Measurements from ENCODE around the gene HSPA12B. TPM values are rescaled to one million over a fixed set of nuclear protein-coding genes. Genes with fewer than 3 reads are reported as not detected.
"Not testable (repeated sequence)": the region's sequence is repeated elsewhere in the genome, so short reads cannot be mapped to it uniquely, and the experiment has no call there.

The HSPA12B gene
- polyA plus RNA-seq, 4 donors: 13.3 to 19.0 (median 14.6) TPM

GRCh38 chr20:3785240-3786125 is 53.0 kb downstream of the HSPA12B start:
- no peak for DNase-seq (ENCODE audit: low read depth in 4 of 4, low spot score in 3 of 4)

DNA sequence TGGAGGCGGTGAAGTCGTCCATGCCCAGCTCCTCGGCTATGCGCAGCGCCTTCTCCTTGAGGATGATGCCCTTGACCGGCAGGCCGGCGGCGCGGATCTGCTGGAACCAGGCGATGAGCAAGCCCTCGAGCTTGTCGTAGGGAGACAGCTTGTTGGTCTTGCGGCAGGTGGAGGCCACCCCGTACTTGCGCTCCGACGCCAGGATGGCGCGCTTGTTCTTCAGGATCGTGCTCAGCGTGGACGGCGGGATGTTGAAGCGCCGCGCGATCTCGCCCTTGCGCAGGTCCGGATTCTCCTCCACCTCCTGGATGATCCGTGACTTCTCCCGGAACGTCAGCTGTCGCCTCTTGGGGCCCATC is 53.6 kb downstream of the HSPA12B start:
- no peak for DNase-seq (ENCODE audit: low read depth in 4 of 4, low spot score in 3 of 4)

- DNase-seq (ENCODE audit: low read depth in 4 of 4, low spot score in 3 of 4): peak in 1 of 4 donors; percentile 73
Observed at GRCh38 chr20:3786665-3787323, 54.3 kb downstream of the HSPA12B start, which contains the start of gene CENPB. TSS of gene CENPB (minus strand) at chr20:3786740. CDS start at chr20:3786483, 257 bp downstream.

DNA sequence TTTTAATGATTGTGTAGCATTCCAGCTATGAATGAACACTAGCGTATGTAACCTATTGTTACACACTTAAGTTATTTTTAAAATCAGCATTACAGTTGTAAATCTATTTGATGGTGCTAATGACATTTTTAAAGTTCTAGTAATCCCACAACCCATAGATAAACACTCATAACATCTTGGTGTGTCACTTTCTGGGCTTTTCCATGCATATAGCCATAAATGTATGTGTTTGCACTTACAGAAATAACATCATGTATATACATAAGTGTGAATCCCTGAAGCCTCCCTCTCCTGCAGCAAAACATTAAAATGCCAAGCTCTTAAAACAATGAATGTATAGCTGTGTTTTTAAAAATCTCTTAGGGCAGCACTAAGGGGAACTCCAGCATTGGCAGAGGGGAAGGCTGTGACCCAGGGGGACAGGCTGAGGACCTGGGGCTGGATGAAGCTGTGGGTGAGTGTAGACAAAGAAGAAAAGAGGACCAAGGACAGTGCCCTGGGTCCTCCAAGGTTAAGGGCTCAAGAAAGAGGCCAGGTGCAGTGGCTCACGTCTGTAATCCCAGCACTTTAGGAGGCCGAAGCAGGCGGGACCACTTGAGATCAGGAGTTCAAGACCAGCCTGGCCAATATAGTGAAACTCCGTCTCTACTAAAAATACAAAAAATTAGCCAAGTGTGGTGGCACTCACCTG is 55.0 kb downstream of the HSPA12B start:
- no peak for DNase-seq (ENCODE audit: low read depth in 4 of 4, low spot score in 3 of 4)

DNA sequence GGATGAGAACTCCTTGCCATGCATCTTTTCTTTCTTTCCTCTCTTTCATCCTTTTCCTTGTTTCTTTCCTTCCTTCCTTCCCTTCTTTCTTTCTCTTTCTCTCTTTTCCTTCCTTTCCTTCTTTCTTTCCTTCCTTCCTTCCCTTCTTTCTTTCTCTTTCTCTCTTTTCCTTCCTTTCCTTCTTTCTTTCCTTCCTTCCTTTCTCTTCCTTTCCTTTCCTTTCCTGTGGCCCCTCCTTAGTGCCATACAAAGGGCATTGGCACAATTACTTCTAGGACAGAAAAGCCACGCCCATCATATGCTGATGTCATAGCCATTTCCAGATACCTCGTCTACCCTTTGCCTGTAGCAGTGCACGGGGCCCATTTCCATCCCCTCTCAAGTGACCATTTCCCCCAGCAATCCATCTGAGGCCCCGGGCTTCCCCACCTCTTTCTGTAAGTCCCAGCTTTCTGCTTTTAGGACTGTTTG is 56.2 kb downstream of the HSPA12B start:
- no peak for DNase-seq (ENCODE audit: low read depth in 4 of 4, low spot score in 3 of 4)

DNA sequence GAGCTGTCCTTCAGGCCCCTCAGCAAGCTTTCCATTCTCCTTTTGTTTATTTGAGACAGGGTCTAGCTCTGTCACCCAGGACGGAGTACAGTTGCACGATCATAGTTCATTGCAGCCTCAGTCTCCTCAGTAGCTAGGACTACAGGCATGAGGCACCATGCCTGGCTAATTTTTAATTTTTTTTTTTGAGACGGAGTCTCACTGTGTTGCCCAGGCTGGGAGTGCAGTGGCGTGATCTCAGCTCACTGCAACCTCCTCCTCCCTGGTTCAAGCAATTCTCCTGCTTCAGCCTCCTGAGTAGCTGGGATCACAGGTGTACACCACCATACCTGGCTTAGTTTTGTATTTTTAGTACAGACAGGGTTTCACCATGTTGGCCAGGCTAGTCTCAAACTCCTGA is 56.7 kb downstream of the HSPA12B start:
- not testable (repeated sequence) for DNase-seq (ENCODE audit: low read depth in 4 of 4, low spot score in 3 of 4)

- not testable (repeated sequence) for DNase-seq (ENCODE audit: low read depth in 4 of 4, low spot score in 3 of 4)
Observed at GRCh38 chr20:3794168-3794567, 61.7 kb downstream of the HSPA12B start.

- DNase-seq (ENCODE audit: low read depth in 4 of 4, low spot score in 3 of 4): no peak
Observed at GRCh38 chr20:3794701-3795420, 62.4 kb downstream of the HSPA12B start.

DNA sequence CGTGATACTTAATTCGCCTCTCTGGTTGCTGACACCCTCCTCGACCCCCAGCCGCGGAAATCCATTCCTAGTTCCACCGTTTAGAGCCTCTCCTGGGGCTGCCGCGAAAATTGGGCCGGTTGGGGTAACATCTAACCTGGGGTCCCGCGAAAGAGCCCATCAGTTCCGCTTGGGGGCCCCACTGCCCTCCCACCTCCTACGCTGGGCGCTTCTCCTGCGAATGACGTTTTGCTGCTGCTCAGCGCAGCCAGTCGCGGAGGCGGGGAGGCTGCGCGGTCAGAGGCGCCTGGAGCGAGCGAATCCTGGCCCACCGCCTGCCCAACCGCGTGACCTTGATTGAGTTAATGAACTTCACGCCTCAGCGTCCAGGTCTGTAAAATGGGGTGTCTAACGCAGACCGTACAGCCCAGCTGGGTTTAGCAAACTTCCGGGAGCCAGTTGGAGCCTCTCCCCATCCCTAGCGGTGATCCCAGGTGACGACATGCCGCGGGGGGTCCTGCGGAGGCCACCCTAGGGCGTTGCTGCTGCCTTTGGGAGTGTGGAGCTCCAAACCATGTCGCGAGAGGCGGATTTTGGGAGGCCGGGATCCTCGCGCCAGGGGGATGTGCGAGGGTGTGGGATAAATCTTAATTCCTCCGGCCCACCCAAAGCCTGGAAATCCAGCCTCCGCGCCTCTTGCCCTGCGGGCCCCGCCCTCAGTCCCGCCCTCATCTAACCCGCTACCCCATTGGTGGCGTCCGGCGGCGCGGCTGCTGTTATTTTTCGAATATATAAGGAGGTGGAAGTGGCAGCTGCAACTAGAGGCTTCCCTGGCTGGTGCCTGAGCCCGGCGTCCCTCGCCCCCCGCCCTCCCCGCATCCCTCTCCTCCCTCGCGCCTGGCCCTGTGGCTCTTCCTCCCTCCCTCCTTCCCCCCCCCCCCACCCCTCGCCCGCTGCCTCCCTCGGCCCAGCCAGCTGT is 63.3 kb downstream of the HSPA12B start, which contains the start of gene CDC25B:
TSS of gene CDC25B (plus strand) at position 800 of the 958 bp plus-strand sequence. CDS start 222 bp downstream, outside the sequence.
- peak in 3 of 4 donors; percentile 73 to 83 (median 82) for DNase-seq (ENCODE audit: low read depth in 4 of 4, low spot score in 3 of 4)

GRCh38 chr20:3796477-3797225 is 64.2 kb downstream of the HSPA12B start:
- DNase-seq (ENCODE audit: low read depth in 4 of 4, low spot score in 3 of 4): no peak

DNA sequence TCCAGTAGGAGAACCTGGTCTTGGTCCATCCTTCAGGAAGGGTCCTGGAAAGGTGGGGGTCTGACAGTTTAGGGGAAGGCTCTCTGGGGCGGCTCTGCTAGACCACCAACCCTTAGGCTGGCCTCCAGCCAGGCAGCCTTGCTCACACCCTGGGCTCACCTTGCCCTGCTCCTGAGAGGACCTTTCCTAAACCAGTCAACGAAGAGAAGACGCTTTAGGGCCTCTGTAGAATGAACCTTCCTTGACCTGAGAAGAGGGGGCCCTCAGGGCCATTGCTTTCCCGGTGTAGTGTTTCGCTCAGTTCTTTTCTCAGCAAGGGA is 64.7 kb downstream of the HSPA12B start:
- no peak for DNase-seq (ENCODE audit: low read depth in 4 of 4, low spot score in 3 of 4)

GRCh38 chr20:3797592-3798372 is 65.3 kb downstream of the HSPA12B start:
- DNase-seq (ENCODE audit: low read depth in 4 of 4, low spot score in 3 of 4): no peak

DNA sequence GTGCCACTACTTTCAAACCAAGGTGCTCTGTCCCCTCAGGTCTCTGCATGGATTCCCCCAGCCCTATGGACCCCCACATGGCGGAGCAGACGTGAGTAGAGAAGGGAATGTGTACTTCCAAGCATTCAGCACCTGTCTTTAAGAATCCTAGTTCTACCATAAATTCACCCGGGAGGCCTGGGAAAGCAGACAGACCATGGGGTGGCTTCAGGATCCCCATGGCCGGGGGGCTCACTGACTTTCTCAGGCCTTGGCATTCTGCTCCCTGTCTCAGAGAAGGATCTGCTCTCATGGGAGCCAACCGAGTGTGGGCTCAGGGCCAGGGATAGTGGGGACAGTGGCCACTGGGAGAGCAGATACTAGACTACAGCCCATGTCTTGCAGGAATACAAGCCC is 65.9 kb downstream of the HSPA12B start:
- no peak for DNase-seq (ENCODE audit: low read depth in 4 of 4, low spot score in 3 of 4)

GRCh38 chr20:3798908-3799248 is 66.4 kb downstream of the HSPA12B start:
- DNase-seq (ENCODE audit: low read depth in 4 of 4, low spot score in 3 of 4): no peak

DNA sequence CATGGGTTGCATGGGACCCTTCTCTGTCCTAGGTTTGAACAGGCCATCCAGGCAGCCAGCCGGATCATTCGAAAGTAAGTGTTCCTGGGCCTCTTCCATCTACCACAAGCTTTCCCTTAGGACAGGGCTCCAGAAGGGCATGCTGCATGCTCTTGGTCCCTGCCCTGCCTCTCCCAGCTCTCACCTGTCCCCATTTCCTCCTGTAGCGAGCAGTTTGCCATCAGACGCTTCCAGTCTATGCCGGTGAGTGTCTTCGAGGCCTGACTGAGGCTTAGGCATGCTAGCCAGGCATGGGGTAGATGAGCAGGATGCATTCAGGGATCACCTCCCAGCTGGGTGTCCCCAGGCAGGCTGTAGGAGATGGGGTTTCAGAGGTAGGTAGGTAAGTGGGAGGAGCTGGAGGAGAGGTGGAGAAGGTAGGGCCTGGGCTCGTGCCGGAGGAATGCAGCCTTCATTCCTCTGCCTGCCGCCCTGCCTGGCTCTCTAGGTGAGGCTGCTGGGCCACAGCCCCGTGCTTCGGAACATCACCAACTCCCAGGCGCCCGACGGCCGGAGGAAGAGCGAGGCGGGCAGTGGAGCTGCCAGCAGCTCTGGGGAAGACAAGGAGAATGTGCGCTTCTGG is 67.9 kb downstream of the HSPA12B start:
- DNase-seq (ENCODE audit: low read depth in 4 of 4, low spot score in 3 of 4): no peak

- no peak for DNase-seq (ENCODE audit: low read depth in 4 of 4, low spot score in 3 of 4)
Observed at GRCh38 chr20:3800878-3801260, 68.4 kb downstream of the HSPA12B start.

- no peak for DNase-seq (ENCODE audit: low read depth in 4 of 4, low spot score in 3 of 4)
Observed at GRCh38 chr20:3801299-3801698, 68.8 kb downstream of the HSPA12B start.

DNA sequence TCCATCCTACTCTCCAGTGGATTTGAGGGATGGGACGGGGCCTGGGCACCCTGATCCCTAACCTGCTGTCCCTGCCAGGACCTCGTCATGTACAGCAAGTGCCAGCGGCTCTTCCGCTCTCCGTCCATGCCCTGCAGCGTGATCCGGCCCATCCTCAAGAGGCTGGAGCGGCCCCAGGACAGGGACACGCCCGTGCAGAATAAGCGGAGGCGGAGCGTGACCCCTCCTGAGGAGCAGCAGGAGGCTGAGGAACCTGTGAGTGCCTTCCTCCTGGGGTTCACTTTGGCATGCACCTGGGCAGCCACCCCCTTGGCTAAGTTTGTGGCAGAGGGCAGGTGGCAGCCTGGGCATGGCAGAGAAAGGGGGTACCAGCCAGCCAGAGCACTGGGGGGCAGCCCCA is 69.4 kb downstream of the HSPA12B start:
- DNase-seq (ENCODE audit: low read depth in 4 of 4, low spot score in 3 of 4): no peak

All from right renal pelvis (tissue), 4 donors.